GM12891 (cell line): Measurements from ENCODE around the gene CNTN4.

ENCODE experiments used
- PAX5 ChIP-seq: IDR thresholded peaks from 2 replicates; pipeline ENCODE4 v1.6.1; 2011; ENCODE audit warnings: low read length, moderate library complexity, mild to moderate bottlenecking; ENCODE audit not compliant: insufficient read depth, severe bottlenecking
- POLR2A ChIP-seq: IDR thresholded peaks from 2 replicates; pipeline ENCODE4 v1.6.1; 2011; ENCODE audit warnings: low read depth, low read length, control low read depth
- POLR2AphosphoS5 ChIP-seq: IDR thresholded peaks from 2 replicates; pipeline ENCODE4 v1.6.1; 2011; ENCODE audit warnings: low read depth, low read length, control low read depth
- SPI1 ChIP-seq: IDR thresholded peaks from 2 replicates; pipeline ENCODE4 v1.6.1; 2011; ENCODE audit warnings: low read depth, low read length, control low read depth
- TAF1 ChIP-seq: IDR thresholded peaks from 2 replicates; pipeline ENCODE4 v1.6.1; 2011; ENCODE audit warnings: low read depth, low read length, control low read depth

- TF ChIP-seq POLR2AphosphoS5 = no peak
- TF ChIP-seq POLR2A = no peak
- TF ChIP-seq TAF1 = no peak
- no peak for TF ChIP-seq PAX5
- TF ChIP-seq SPI1 = no peak
These were observed 546.3 kb downstream of the CNTN4 start for GRCh38 chr3:2645001-2645400.
